GM13976 (cell line): ENCODE measurements around the gene CNKSR3.

Source experiments
- DNase-seq: peaks from one replicate; pipeline ENCODE4 v3.0.0; 2012; ENCODE audit warnings: low spot score
- in situ Hi-C: fragments of 300-500 bp; cut with MboI; formaldehyde crosslinking; loops from one replicate; pipeline ENCODE4 v1.12.0; 2022; ENCODE audit warnings: low sequenced_read_pairs, mixed read lengths, inconsistent platforms; ENCODE audit not compliant: unreplicated experiment
- TF ChIP-seq, protein P1 (sequence below): IDR thresholded peaks from 2 replicates; pipeline ENCODE4 v1.5.1; 2012; ENCODE audit warnings: borderline replicate concordance, mild to moderate bottlenecking; ENCODE audit not compliant: insufficient read depth; ENCODE audit errors: extremely low read depth, missing control alignments, control extremely low read depth

Gene CNKSR3

GRCh38 chr6:154500769-154501577, 9.5 kb downstream of the CNKSR3 start:
- DNase-seq = no peak
- TF ChIP-seq, protein P1, sequence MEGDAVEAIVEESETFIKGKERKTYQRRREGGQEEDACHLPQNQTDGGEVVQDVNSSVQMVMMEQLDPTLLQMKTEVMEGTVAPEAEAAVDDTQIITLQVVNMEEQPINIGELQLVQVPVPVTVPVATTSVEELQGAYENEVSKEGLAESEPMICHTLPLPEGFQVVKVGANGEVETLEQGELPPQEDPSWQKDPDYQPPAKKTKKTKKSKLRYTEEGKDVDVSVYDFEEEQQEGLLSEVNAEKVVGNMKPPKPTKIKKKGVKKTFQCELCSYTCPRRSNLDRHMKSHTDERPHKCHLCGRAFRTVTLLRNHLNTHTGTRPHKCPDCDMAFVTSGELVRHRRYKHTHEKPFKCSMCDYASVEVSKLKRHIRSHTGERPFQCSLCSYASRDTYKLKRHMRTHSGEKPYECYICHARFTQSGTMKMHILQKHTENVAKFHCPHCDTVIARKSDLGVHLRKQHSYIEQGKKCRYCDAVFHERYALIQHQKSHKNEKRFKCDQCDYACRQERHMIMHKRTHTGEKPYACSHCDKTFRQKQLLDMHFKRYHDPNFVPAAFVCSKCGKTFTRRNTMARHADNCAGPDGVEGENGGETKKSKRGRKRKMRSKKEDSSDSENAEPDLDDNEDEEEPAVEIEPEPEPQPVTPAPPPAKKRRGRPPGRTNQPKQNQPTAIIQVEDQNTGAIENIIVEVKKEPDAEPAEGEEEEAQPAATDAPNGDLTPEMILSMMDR = no peak
- in situ Hi-C loops = no loop called here

DNA sequence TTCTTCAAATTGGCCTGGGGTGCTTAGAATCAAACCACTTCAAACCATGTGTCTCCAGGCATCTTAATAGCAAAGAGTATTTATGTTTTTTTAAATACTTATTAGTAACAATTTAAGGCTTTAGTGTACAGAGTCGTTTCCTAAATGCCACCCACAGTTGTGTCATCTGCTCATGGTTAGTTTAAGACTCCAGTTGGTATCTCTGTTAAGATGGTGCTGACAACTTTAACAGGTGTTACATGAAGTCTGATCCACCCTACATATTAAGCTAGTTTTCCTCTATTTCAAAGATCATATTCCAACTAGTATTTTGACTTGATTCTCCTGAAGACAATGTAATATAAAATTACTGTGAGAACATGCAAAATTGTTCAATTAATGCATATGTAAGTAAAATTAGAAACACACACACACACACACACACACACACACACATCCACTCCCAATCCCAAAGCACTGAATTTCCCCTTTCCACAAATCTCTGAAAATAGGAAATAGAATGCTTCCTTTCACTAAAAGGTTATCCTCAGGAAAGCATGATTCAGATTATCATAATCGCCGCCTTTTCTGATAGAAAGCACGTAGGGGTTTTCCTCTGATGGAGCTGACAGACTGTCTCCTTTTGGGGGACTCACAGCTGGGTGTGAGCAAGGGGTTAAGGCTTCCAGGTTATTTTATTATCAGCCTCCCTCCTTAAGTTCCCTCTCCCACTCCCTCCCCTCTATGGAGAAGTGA, 10.5 kb downstream of the CNKSR3 start:
- TF ChIP-seq, protein P1 = no peak
- in situ Hi-C loops = no loop called here

GRCh38 chr6:154498340-154498934, 12.0 kb downstream of the CNKSR3 start:
- TF ChIP-seq, protein P1 = no peak
- no peak for DNase-seq
- in situ Hi-C loops = no loop called here

More for the DNA sequence above, 10.5 kb downstream of the CNKSR3 start:
- no peak for DNase-seq

DNA sequence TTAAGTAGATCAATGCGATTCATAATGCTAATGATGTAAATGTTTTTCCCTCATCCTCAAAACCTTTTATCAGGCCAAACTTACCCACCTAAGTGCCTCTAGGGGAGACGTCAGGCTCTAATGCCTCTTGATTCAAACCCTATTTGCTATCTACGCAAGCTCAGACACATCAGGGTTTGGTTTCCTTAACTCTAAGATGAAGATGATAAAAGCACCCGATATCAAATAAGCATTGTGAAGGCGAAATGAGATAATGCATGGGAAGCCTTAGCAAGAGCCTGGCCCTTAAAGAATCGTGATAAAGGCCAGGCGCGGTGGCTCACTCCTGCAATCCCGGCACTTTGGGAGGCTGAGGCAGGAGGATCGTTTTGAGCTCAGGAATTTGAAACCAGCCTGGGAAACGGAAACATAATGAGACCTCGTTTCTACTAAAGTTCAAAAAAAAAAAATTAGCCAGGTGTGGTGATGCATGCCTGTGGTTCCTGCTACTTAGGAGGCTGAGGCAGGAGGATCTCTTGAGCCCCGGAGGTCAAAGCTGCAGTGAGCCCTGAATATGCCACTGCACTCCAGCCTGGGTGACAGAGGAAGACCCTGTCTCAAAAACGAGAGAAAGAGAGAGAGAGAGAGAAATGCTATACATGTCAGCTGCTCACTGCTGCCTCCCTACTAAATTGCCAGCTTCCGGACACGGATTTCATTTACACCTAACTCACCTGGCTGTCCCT, 13.5 kb downstream of the CNKSR3 start:
- TF ChIP-seq, protein P1 = no peak
- in situ Hi-C loops = no loop called here
- DNase-seq = no peak

DNA sequence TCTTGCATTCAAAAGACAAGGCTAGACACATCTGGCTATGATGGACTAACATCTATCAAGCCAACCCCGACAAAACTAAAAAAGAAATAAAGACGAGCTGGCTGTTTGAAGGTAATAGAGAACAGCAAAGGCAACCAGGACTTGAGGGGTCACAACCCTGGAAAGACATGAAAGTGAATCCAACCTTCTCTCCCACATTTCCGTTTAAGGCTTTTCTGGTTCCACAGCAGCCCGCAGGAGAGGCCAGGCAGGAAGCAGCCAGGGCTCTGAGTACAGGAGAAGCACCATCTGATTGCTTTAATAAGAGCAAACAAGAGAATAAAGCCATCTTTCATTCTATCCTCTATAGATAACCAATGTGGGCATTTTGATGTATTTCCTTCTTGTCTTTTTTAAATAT, 14.3 kb downstream of the CNKSR3 start:
- TF ChIP-seq, protein P1 = no peak
- in situ Hi-C loops = no loop called here
- DNase-seq = no peak
